SK-N-SH (cell line): ENCODE data around the gene ASPSCR1. TPM values are rescaled to one million over a fixed set of nuclear protein-coding genes. Genes with fewer than 3 reads are reported as not detected.
A peak's percentile ranks its signal among the peaks of the same experiment; 100 is the strongest.

ENCODE experiments used
- CTCF ChIA-PET: fragments of 300-600, 350-600 bp; formaldehyde crosslinking; extraction: SDS; loops from one replicate; lab custom pipeline; 2021; lab: Yijun Ruan, JAX
- POLR2A ChIA-PET: fragments of 350-600 bp; sonication (Branson Sonifier 250); formaldehyde crosslinking; extraction: SDS; loops from one replicate; lab custom pipeline; 2020; ENCODE audit warnings: antibody characterized with exemption, inconsistent platforms; lab: Yijun Ruan, JAX
- DNase-seq: peaks from one replicate; pipeline ENCODE4 v3.0.0; 2012
- H2AFZ ChIP-seq: fragments of 200-600 bp; sonication (generic); 2 replicates; pipeline ENCODE4 v1.8.1; 2016; ENCODE audit warnings: antibody characterized with exemption, mild to moderate bottlenecking, low read depth
- H3F3A ChIP-seq: fragments of 200-600 bp; sonication (generic); replicated peaks from 2 replicates; pipeline ENCODE3; 2016; ENCODE audit warnings: antibody characterized with exemption, mild to moderate bottlenecking; ENCODE audit not compliant: insufficient read depth
- H3K27ac ChIP-seq, 2 experiments: fragments of 200-500 bp in 1 of 2; fragments of 200-600 bp in 1 of 2; sonication (Bioruptor generic) in 1 of 2; sonication (generic), shearing (Covaris generic) in 1 of 2; 2 replicates each; pipeline versions ENCODE4 v1.5.1 to v1.6.1; 2014 to 2016; ENCODE audit warnings: low read depth in 2 of 2, inconsistent platforms in 1 of 2, low read length in 1 of 2, mild to moderate bottlenecking in 1 of 2, mixed read lengths in 1 of 2
- H3K27me3 ChIP-seq: fragments of 200-600 bp; sonication (generic), shearing (Covaris generic); 2 replicates; pipeline ENCODE4 v1.6.1; 2016; ENCODE audit warnings: mixed run types; ENCODE audit not compliant: insufficient read depth
- H3K36me3 ChIP-seq, 2 experiments: fragments of 200-500 bp in 1 of 2; fragments of 200-600 bp in 1 of 2; sonication (Bioruptor generic) in 1 of 2; sonication (generic) in 1 of 2; replicated peaks in 1 of 2; 2 replicates each; pipeline versions ENCODE3 to v1.5.1; 2014 to 2016; ENCODE audit warnings: low read length in 1 of 2, mild to moderate bottlenecking in 1 of 2; ENCODE audit not compliant: insufficient read depth in 2 of 2, control insufficient read depth in 1 of 2
- H3K4me1 ChIP-seq, 2 experiments: fragments of 200-500 bp in 1 of 2; fragments of 200-600 bp in 1 of 2; sonication (Bioruptor generic) in 1 of 2; sonication (generic), shearing (Covaris generic) in 1 of 2; 2 replicates each; pipeline versions ENCODE4 v1.5.1 to v1.6.1; 2014 to 2016; ENCODE audit warnings: low read depth in 1 of 2, low read length in 1 of 2, mixed run types in 1 of 2; ENCODE audit not compliant: insufficient read depth in 2 of 2, control insufficient read depth in 1 of 2
- H3K4me2 ChIP-seq: fragments of 200-600 bp; sonication (generic), shearing (Covaris generic); 2 replicates; pipeline ENCODE4 v1.6.1; 2017; ENCODE audit warnings: mixed run types
- H3K4me3 ChIP-seq, 2 experiments: fragments of 200-500 bp in 1 of 2; fragments of 200-600 bp in 1 of 2; sonication (Bioruptor generic) in 1 of 2; sonication (generic), shearing (Covaris generic) in 1 of 2; 2 replicates each; pipeline versions ENCODE4 v1.5.1 to v1.8.1; 2014 to 2016; ENCODE audit warnings: low read depth in 2 of 2, inconsistent platforms in 1 of 2, low read length in 1 of 2, mild to moderate bottlenecking in 1 of 2, mixed read lengths in 1 of 2, moderate library complexity in 1 of 2
- H3K79me2 ChIP-seq: fragments of 200-600 bp; sonication (generic); 2 replicates; pipeline ENCODE4 v1.8.1; 2017; ENCODE audit warnings: mild to moderate bottlenecking; ENCODE audit not compliant: insufficient read depth
- H3K9ac ChIP-seq: fragments of 200-600 bp; sonication (generic); 2 replicates; pipeline ENCODE4 v1.6.1; 2017; ENCODE audit warnings: mixed run types
- H3K9me2 ChIP-seq: fragments of 200-600 bp; sonication (generic); 2 replicates; pipeline ENCODE4 v1.6.1; 2017; ENCODE audit warnings: mixed run types
- H3K9me3 ChIP-seq: fragments of 200-600 bp; sonication (generic); 2 replicates; pipeline ENCODE4 v1.6.1; 2017; ENCODE audit warnings: mixed run types, mild to moderate bottlenecking, moderate library complexity
- H4K20me1 ChIP-seq: fragments of 200-600 bp; sonication (generic); 2 replicates; pipeline ENCODE4 v1.6.1; 2017; ENCODE audit warnings: mild to moderate bottlenecking, mixed run types; ENCODE audit not compliant: insufficient read depth
- ELF1 ChIP-seq: IDR thresholded peaks from 2 replicates; pipeline ENCODE4 v1.4.0; 2012
- EZH2phosphoT487 ChIP-seq: fragments of 200-600 bp; sonication (generic); IDR thresholded peaks from 2 replicates; pipeline ENCODE4 v1.6.1; 2017; ENCODE audit warnings: low read depth, mixed run types, mild to moderate bottlenecking, antibody characterized with exemption, moderate library complexity, borderline replicate concordance
- JUND ChIP-seq: IDR thresholded peaks from 2 replicates; pipeline ENCODE4 v1.4.0; 2012
- MEF2A ChIP-seq: IDR thresholded peaks from 2 replicates; pipeline ENCODE4 v1.4.0; 2012; ENCODE audit warnings: low read depth, borderline replicate concordance
- MXI1 ChIP-seq: IDR thresholded peaks from 2 replicates; pipeline ENCODE4 v1.6.1; 2012; ENCODE audit warnings: mild to moderate bottlenecking, low read depth, low read length, improper control_type of control experiment
- NRF1 ChIP-seq: IDR thresholded peaks from 2 replicates; pipeline ENCODE4 v1.6.1; 2012; ENCODE audit warnings: low read depth, mild to moderate bottlenecking, low read length
- PBX3 ChIP-seq: IDR thresholded peaks from 2 replicates; pipeline ENCODE4; 2012
- POLR2AphosphoS5 ChIP-seq: IDR thresholded peaks from 2 replicates; pipeline ENCODE4 v1.6.1; 2012; ENCODE audit warnings: low read depth, low read length
- RAD21 ChIP-seq: IDR thresholded peaks from 2 replicates; pipeline ENCODE4 v1.6.1; 2012; ENCODE audit warnings: mild to moderate bottlenecking, low read length
- RCOR1 ChIP-seq: fragments of 150-350 bp; IDR thresholded peaks from 2 replicates; pipeline ENCODE4 v1.6.1; 2017; ENCODE audit warnings: antibody characterized with exemption, low read length
- RFX5 ChIP-seq: IDR thresholded peaks from 2 replicates; pipeline ENCODE4 v1.6.1; 2012; ENCODE audit warnings: mild to moderate bottlenecking, improper control_type of control experiment, low read length
- RXRA ChIP-seq: IDR thresholded peaks from 2 replicates; pipeline ENCODE4 v1.4.0; 2012; ENCODE audit warnings: low read depth, mild to moderate bottlenecking, borderline replicate concordance
- SMC3 ChIP-seq: IDR thresholded peaks from 2 replicates; pipeline ENCODE4 v1.6.1; 2012; ENCODE audit warnings: low read depth, low read length, improper control_type of control experiment
- TCF12 ChIP-seq: IDR thresholded peaks from 2 replicates; pipeline ENCODE4 v1.4.0; 2012
- WGBS: methylation state at CpG from one replicate; pipeline ENCODE4 v1.1.6; 2017; ENCODE audit warnings: low lambda C conversion rate; 5-methylcytosine and 5-hydroxymethylcytosine counted together
- polyA plus RNA-seq, 3 experiments: library from polyadenylated mRNA; depleted of rRNA; stranded (reverse); fragments of >200 nt; gene quantifications; 2 replicates each; pipeline ENCODE4 v1.2.3, GENCODE V29; 2012
- TF ChIP-seq, protein P1 (sequence below): fragments of 150-350 bp; IDR thresholded peaks from 2 replicates; pipeline ENCODE4 v1.6.1; 2017; ENCODE audit warnings: antibody characterized with exemption, low read length, low read depth, borderline replicate concordance
- TF ChIP-seq, protein P2 (sequence below): fragments of 200-600 bp; sonication (generic); IDR thresholded peaks from 2 replicates; pipeline ENCODE4 v1.6.1; 2017; ENCODE audit warnings: antibody characterized with exemption, mild to moderate bottlenecking, moderate library complexity

ASPSCR1 gene
- polyA plus RNA-seq, 1 of the 3 experiments (the other 2 are of a cell fraction) = 36.2 TPM

DNA sequence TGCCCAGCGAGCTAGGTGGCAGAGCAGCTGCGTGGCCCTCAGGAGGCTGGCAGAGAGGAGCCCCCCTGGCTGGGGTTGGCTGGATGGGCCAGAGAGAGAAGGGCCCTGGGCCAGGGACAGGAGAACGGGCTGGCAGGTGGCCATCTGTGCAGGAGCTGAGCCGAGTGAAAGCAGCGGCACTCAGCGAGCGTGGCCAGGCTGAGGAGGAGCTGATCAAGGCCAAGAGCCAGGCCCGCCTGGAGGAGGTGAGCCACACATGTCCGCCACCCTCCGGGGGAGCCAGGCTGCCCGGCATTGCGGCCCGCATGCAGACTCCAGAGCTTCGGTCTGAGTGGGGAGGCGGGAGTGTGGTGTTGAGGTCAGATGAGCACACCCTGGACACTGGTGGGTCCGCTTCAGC is 52.0 kb downstream of the ASPSCR1 start:
- CTCF ChIA-PET = interaction anchor here (0.9 to 35.7 kb wide), 39 partner anchors 9 to 658 kb away, joined by 3 to 1216 read pairs (median 12); partner anchors contain the start of genes ASPSCR1, CCDC57, CENPX and DCXR
- Histone ChIP-seq H3K27me3 (no peaks in the 10 kb centered on the region), H3K4me3 (no peak overlapping the region), H3K9ac (no peak overlapping the region), H3K4me2 (no peak overlapping the region), H3K36me3 (peaks cover 5 to 9% of the 10 kb centered on the region in 2 experiments), H3K9me3 (no peaks in the 10 kb centered on the region), H3K9me2 (no peaks in the 10 kb centered on the region), H3K4me1 (peaks cover under 1 to 24% of the 10 kb centered on the region in 2 experiments; a peak in 2 of 4 replicates), H4K20me1 (peaks cover 4% of the 10 kb centered on the region; the same call in 1 of the 2 replicates), H3K79me2 (peaks cover under 1% of the 10 kb centered on the region; the same call in 1 of the 2 replicates)
- DNase-seq = no peak
- POLR2A ChIA-PET = interaction anchor here (0.6 to 3.4 kb wide), 6 partner anchors 8 to 247 kb away, joined by 3 to 14 read pairs (median 3); partner anchors contain the start of gene DCXR
- 94% methylated on average over 14 of the region's 16 CpGs for WGBS
- TF ChIP-seq, protein P1, sequence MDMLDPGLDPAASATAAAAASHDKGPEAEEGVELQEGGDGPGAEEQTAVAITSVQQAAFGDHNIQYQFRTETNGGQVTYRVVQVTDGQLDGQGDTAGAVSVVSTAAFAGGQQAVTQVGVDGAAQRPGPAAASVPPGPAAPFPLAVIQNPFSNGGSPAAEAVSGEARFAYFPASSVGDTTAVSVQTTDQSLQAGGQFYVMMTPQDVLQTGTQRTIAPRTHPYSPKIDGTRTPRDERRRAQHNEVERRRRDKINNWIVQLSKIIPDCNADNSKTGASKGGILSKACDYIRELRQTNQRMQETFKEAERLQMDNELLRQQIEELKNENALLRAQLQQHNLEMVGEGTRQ = no peak
- TF ChIP-seq RXRA (no peak), NRF1 (no peak), RFX5 (no peak), RCOR1 (no peak), EZH2phosphoT487 (no peak), PBX3 (no peak), MEF2A (no peak), SMC3 (no peak), RAD21 (no peak), TCF12 (no peak), ELF1 (no peak)
- TF ChIP-seq, protein P2, sequence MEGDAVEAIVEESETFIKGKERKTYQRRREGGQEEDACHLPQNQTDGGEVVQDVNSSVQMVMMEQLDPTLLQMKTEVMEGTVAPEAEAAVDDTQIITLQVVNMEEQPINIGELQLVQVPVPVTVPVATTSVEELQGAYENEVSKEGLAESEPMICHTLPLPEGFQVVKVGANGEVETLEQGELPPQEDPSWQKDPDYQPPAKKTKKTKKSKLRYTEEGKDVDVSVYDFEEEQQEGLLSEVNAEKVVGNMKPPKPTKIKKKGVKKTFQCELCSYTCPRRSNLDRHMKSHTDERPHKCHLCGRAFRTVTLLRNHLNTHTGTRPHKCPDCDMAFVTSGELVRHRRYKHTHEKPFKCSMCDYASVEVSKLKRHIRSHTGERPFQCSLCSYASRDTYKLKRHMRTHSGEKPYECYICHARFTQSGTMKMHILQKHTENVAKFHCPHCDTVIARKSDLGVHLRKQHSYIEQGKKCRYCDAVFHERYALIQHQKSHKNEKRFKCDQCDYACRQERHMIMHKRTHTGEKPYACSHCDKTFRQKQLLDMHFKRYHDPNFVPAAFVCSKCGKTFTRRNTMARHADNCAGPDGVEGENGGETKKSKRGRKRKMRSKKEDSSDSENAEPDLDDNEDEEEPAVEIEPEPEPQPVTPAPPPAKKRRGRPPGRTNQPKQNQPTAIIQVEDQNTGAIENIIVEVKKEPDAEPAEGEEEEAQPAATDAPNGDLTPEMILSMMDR = no peak
- TF ChIP-seq, all 33 proteins: peak for 0
- H3F3A ChIP-seq = peaks cover 20% of the 10 kb centered on the region
- H3K27ac ChIP-seq = no peak overlapping the region
- H2AFZ ChIP-seq = no peak overlapping the region

DNA sequence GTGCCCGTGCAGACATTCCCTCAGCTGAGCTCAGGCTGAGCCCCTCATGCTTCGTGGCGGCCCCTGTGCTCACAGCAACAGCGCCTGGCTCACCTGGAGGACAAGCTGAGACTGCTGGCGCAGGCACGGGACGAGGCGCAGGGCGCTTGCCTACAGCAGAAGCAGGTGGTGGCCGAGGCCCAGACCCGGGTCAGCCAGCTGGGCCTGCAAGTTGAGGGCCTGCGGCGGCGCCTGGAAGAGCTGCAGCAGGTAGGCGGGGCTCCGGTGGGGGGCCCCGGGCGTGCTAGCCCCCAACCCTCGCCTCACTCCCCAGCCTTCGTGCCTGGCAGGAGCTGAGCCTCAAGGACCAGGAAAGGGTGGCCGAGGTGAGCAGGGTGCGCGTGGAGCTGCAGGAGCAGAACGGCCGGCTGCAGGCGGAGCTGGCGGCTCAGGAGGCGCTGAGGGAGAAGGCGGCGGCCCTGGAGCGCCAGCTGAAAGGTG is 52.6 kb downstream of the ASPSCR1 start:
- Histone ChIP-seq H3K4me3 (no peak overlapping the region; a peak in 1 of 4 replicates), H3K9me2 (no peaks in the 10 kb centered on the region), H3K27ac (no peak overlapping the region), H3K9ac (no peak overlapping the region), H3F3A (peaks cover 24% of the 10 kb centered on the region), H3K36me3 (peaks cover 5 to 15% of the 10 kb centered on the region in 2 experiments), H2AFZ (no peak overlapping the region), H3K4me2 (peak overlapping the region; percentile 90; the same call in 1 of the 2 replicates), H3K9me3 (no peaks in the 10 kb centered on the region), H3K4me1 (peaks cover 0 to 19% of the 10 kb centered on the region in 2 experiments; a peak in 2 of 4 replicates), H3K27me3 (no peaks in the 10 kb centered on the region), H4K20me1 (peaks cover 4% of the 10 kb centered on the region; the same call in 1 of the 2 replicates), H3K79me2 (no peaks in the 10 kb centered on the region)
- TF ChIP-seq MEF2A (no peak), POLR2AphosphoS5 (no peak), MXI1 (no peak), JUND (no peak), TCF12 (no peak)
- TF ChIP-seq, protein P2 = no peak
- CTCF ChIA-PET = interaction anchor here (0.6 to 35.7 kb wide), 76 partner anchors 9 to 657 kb away, joined by 3 to 1216 read pairs (median 7); partner anchors contain the start of genes ASPSCR1, CCDC57, CENPX and DCXR
- DNase-seq = no peak
- POLR2A ChIA-PET = interaction anchor here (0.6 to 3.4 kb wide), 13 partner anchors 8 to 247 kb away, joined by 3 to 14 read pairs (median 3); partner anchors contain the start of genes CENPX, FASN, GPS1 and LRRC45
- WGBS = 64% methylated on average over 21 of the region's 31 CpGs
